K562 (cell line): Measurements from ENCODE around the gene PATL1. TPM values are rescaled to one million over a fixed set of nuclear protein-coding genes. Genes with fewer than 3 reads are reported as not detected.

Source experiments
- CEBPG ChIP-seq, 3 experiments: fragments of 200-800 bp in 1 of 3; sonication (Bioruptor generic) in 1 of 3; sonication (generic) in 1 of 3; formaldehyde crosslinking in 1 of 3; IDR thresholded peaks in 2 of 3; conservative IDR thresholded peaks in 1 of 3; 2 replicates each; pipeline versions ENCODE4 v1.6.1 to v1.8.0; 2016 to 2022; ENCODE audit warnings: missing compliant biosample characterization in 2 of 3, missing genetic modification characterization in 2 of 3, mild to moderate bottlenecking in 1 of 3, missing genetic modification reagents in 1 of 3
- CTCFL ChIP-seq: IDR thresholded peaks from 2 replicates; pipeline ENCODE4 v1.6.1; 2011; ENCODE audit warnings: borderline replicate concordance, low read depth, mild to moderate bottlenecking, moderate library complexity, low read length; ENCODE audit not compliant: insufficient read depth, poor library complexity, severe bottlenecking
- HMGXB4 ChIP-seq: sonication (generic); formaldehyde crosslinking; IDR thresholded peaks from 2 replicates; pipeline ENCODE4 v1.8.1; 2023; ENCODE audit warnings: mild to moderate bottlenecking, missing genetic modification reagents
- MNT ChIP-seq, 2 experiments: fragments of 450-650 bp; conservative IDR thresholded peaks; 2 replicates each; pipeline ENCODE4 v1.6.1; 2017; ENCODE audit warnings: mild to moderate bottlenecking in 2 of 2, moderate library complexity in 2 of 2
- USF1 ChIP-seq: sonication (generic); formaldehyde crosslinking; IDR thresholded peaks from 2 replicates; pipeline ENCODE4 v1.9.0; 2022; ENCODE audit warnings: mild to moderate bottlenecking, missing genetic modification reagents
- ZBTB40 ChIP-seq, 2 experiments: fragments of 450-650 bp in 1 of 2; sonication (generic) in 1 of 2; formaldehyde crosslinking in 1 of 2; IDR thresholded peaks; 2 replicates each; pipeline versions ENCODE4 v1.7.1 to v1.9.0; 2016 to 2022; ENCODE audit warnings: inconsistent platforms in 1 of 2, mild to moderate bottlenecking in 1 of 2, missing genetic modification reagents in 1 of 2
- ZNF717 ChIP-seq: fragments of 250-450 bp; sonication (Bioruptor Pico); IDR thresholded peaks from 2 replicates; pipeline ENCODE4 v1.5.0; 2021
- polyA plus RNA-seq, 8 experiments: library from polyadenylated mRNA; depleted of rRNA in 4 of 8; stranded (reverse) in 5 of 8; unstranded in 3 of 8; fragments of >200 nt; fragmentation: Nextera tagmentation in 2 of 8; fragmentation: Illumina TruSeq in 1 of 8; extraction: Ambion mirVana in 2 of 8; extraction: Trizol in 1 of 8; gene quantifications; 2 replicates each; pipeline versions ENCODE4 v1.2.1 to v1.2.3, GENCODE V29; 2011 to 2014; ENCODE audit warnings: inconsistent platforms in 1 of 8, missing spikeins in 1 of 8
- total RNA-seq, 7 experiments: library from RNA; depleted of rRNA in 6 of 7; stranded (reverse); fragments of >200 nt in 6 of 7; fragmentation: Illumina TruSeq in 2 of 7; extraction: Trizol in 2 of 7; gene quantifications; 2 replicates each; pipeline versions ENCODE4 v1.2.1 to v1.2.3, GENCODE V29; 2011 to 2021; ENCODE audit warnings: low replicate concordance in 1 of 7

The PATL1 gene
- total and polyA plus RNA-seq, 9 of the 15 experiments (the other 6 are each of a cell fraction or from before 2014, with no cell fraction given) = 3.2 to 48.0 (median 16.4) TPM

- TF ChIP-seq CTCFL (peak; percentile 9), ZNF717 (no peak), ZBTB40 (IDR thresholded peaks at IDR 0.05) (0 out of 2 replicates have a peak, but pooled peaks have one; percentile 17), ZBTB40 (CRISPR knock-in tag; IDR thresholded peaks at IDR 0.05) (no peak), MNT (conservative IDR thresholded peaks at IDR 0.05) (peak in 1 of 2 experiments; percentile 44; a peak in 1 of 4 replicates), CEBPG (CRISPR knock-in tag; IDR thresholded peaks at IDR 0.05) (peak; percentile 37; the same call in 1 of the 2 replicates), CEBPG (tag; conservative IDR thresholded peaks at IDR 0.05 in 1 of 2, IDR thresholded peaks at IDR 0.05 in 1 of 2) (peak in 1 of 2 experiments; percentile 40; a peak in 1 of 4 replicates), USF1 (no peak), HMGXB4 (0 out of 2 replicates have a peak, but pooled peaks have one; percentile 25)
Measured at GRCh38 chr11:59668188-59668949, 468 bp downstream of the PATL1 start (continued).
